MM.1S (cell line): ENCODE data around the gene FBXL17.

ENCODE experiments used
- CTCF ChIP-seq: fragments of 300-600 bp; sonication (generic); IDR thresholded peaks from 2 replicates; pipeline ENCODE4 v1.5.1; 2016; ENCODE audit warnings: antibody characterized with exemption, low read length, mixed read lengths
- EZH2phosphoT487 ChIP-seq: fragments of 300-600 bp; sonication (generic); IDR thresholded peaks from 2 replicates; pipeline ENCODE4 v1.6.1; 2018; ENCODE audit warnings: antibody characterized with exemption, low read length

- TF ChIP-seq CTCF: no peak
- TF ChIP-seq EZH2phosphoT487: no peak
Observed at GRCh38 chr5:108382784-108383330, 959 bp upstream of the FBXL17 start.
